Measurements from ENCODE around the gene NES.

Gene NES

DNA sequence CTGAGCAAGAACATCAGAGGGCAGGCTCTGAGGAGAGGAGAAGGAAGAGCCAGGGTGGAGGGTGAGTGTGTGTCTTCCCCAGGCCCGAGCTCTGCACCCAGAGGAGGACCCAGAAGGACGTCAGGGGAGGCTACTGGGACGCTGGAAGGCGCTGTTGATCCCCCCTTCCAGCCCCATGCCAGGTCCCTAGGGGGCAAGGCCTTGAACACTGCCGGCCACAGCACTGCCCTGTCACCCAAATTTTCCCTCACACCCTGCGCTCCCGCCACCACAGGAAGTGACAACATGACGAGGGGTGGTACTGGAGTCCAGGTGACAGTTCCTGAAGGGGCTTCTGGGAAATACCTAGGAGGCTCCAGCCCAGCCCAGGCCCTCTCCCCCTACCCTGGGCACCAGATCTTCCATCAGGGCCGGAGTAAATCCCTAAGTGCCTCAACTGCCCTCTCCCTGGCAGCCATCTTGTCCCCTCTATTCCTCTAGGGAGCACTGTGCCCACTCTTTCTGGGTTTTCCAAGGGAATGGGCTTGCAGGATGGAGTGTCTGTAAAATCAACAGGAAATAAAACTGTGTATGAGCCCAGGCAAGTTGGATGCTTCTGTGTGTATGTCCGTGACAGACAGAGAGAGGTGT is 18.1 kb downstream of the NES start:
- no peak for TF ChIP-seq CTCF (IDR thresholded peaks at IDR 0.05; ENCODE audit: control insufficient read depth, insufficient read depth, low read depth, low read length, missing control alignments)

GRCh38 chr1:156658496-156658895 is 18.7 kb downstream of the NES start:
- TF ChIP-seq CTCF (IDR thresholded peaks at IDR 0.05; ENCODE audit: control insufficient read depth, insufficient read depth, low read depth, low read length, missing control alignments): no peak
- H3K4me3 ChIP-seq (ENCODE audit: control insufficient read depth, low read depth, low read length): no peak overlapping the region
- DNase-seq (ENCODE audit: low read depth): no peak

More for the DNA sequence above, 18.1 kb downstream of the NES start:
- DNase-seq (ENCODE audit: low read depth): no peak
- no peak overlapping the region for H3K4me3 ChIP-seq (ENCODE audit: control insufficient read depth, low read depth, low read length)

- no peak for TF ChIP-seq CTCF (IDR thresholded peaks at IDR 0.05; ENCODE audit: control insufficient read depth, insufficient read depth, low read depth, low read length, missing control alignments)
- no peak overlapping the region for H3K4me3 ChIP-seq (ENCODE audit: control insufficient read depth, low read depth, low read length)
- no peak for DNase-seq (ENCODE audit: low read depth)
Measured at GRCh38 chr1:156657741-156658319, 19.4 kb downstream of the NES start.

DNA sequence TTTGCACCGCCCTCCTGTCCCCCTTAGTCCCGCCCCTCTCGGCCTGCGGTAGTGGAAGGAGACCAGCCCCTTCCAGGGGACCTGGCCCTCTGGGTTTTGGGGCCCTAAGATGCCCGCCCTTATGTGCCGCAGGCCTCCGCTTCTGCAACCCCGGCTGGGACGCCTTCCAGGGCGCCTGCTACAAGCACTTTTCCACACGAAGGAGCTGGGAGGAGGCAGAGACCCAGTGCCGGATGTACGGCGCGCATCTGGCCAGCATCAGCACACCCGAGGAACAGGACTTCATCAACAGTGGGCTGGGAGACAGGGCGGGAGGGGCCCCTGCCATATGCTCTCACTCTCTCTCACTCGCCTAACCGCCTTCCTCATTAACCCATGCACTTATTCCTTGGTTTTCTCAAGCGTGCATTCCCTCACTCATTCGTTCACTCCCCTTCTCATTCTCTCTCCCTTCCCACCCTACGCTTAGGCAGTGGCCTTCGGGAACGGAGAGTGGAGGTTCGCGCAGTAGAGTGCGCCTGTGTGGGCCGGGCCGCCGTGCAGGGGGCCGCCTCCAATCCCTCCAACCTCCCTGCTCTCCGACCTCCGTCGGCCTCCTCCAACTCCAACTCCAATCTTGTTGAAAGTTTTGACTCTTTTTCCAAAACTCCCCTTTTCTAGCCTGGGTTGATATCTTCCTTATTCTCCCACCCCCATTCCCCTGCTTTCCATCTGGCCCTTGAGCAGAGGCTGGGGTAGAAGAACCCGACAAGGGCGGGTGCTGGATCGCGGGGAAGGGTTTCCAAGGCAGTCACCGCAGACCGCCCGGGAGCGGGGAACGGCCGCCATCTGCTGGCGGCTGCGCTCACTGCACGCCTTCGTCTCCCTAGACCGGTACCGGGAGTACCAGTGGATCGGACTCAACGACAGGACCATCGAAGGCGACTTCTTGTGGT is 20.1 kb downstream of the NES start:
- TF ChIP-seq CTCF (IDR thresholded peaks at IDR 0.05; ENCODE audit: control insufficient read depth, insufficient read depth, low read depth, low read length, missing control alignments): peak; percentile 97
- DNase-seq (ENCODE audit: low read depth): no peak
- peak overlapping the region; percentile 29 for H3K4me3 ChIP-seq (ENCODE audit: control insufficient read depth, low read depth, low read length)

DNA sequence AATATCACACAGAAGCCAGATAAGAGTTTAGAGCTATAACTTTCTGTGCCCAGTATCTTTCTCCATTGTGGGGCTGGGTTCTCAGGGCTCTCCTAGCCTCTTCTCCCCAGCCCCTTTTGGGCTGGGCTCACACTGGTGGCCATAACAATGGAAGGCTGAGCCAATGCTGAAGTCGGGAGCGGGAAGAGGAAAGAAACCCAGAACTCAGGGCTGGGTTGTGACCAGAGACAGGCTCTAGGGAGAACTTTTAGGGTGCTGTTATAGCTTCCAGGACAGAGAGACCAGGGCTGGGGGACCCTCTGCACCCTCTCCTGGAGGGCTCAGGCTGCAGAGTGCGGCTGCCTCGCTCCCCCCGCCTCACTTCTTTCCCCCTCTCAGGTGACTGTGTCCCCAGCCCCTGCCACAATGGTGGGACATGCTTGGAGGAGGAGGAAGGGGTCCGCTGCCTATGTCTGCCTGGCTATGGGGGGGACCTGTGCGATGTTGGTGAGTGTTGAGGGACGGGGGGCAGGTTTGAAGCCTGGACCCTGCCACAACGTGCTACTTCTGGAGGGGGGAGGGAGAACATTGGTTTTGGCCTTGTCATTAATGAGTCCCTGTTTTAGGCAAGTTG is 21.2 kb downstream of the NES start:
- no peak for TF ChIP-seq CTCF (IDR thresholded peaks at IDR 0.05; ENCODE audit: control insufficient read depth, insufficient read depth, low read depth, low read length, missing control alignments)
- no peak overlapping the region for H3K4me3 ChIP-seq (ENCODE audit: control insufficient read depth, low read depth, low read length)
- DNase-seq (ENCODE audit: low read depth): no peak

- no peak overlapping the region for H3K4me3 ChIP-seq (ENCODE audit: control insufficient read depth, low read depth, low read length)
- DNase-seq (ENCODE audit: low read depth): no peak
- no peak for TF ChIP-seq CTCF (IDR thresholded peaks at IDR 0.05; ENCODE audit: control insufficient read depth, insufficient read depth, low read depth, low read length, missing control alignments)
Measured at GRCh38 chr1:156655151-156655903, 21.9 kb downstream of the NES start.
